H9 (cell line): Measurements from ENCODE around the gene PARD6G. TPM values are rescaled to one million over a fixed set of nuclear protein-coding genes. Genes with fewer than 3 reads are reported as not detected.

Experiments
- DNase-seq: peaks from one replicate; pipeline ENCODE4 v3.0.0-alpha.2; 2017
- H2AFZ ChIP-seq: one replicate; pipeline ENCODE4 v1.6.1; 2013; ENCODE audit warnings: mild to moderate bottlenecking, low read length, control low read depth, moderate library complexity
- H2AK5ac ChIP-seq: 2 replicates; pipeline ENCODE4 v1.6.1; 2013; ENCODE audit warnings: low read length, control low read depth, mixed read lengths; ENCODE audit not compliant: insufficient read length
- H2BK120ac ChIP-seq: one replicate; pipeline ENCODE4 v1.6.1; 2013; ENCODE audit warnings: low read depth, mild to moderate bottlenecking, low read length, control low read depth, inconsistent platforms; ENCODE audit not compliant: poor library complexity, severe bottlenecking
- H2BK12ac ChIP-seq: 2 replicates; pipeline ENCODE4 v1.6.1; 2013; ENCODE audit warnings: low read length, control low read depth, mixed read lengths, low read depth; ENCODE audit not compliant: insufficient read length
- H2BK15ac ChIP-seq: 2 replicates; pipeline ENCODE4 v1.6.1; 2013; ENCODE audit warnings: low read depth, low read length, control low read depth
- H2BK20ac ChIP-seq: one replicate; pipeline ENCODE4 v1.6.1; 2013; ENCODE audit warnings: low read depth, mild to moderate bottlenecking, low read length, control low read depth, inconsistent platforms; ENCODE audit not compliant: poor library complexity, severe bottlenecking
- H2BK5ac ChIP-seq: 2 replicates; pipeline ENCODE4 v1.6.1; 2013; ENCODE audit warnings: low read length, control low read depth, mixed read lengths; ENCODE audit not compliant: insufficient read length
- H3K14ac ChIP-seq: 2 replicates; pipeline ENCODE4 v1.6.1; 2013; ENCODE audit warnings: low read length, control low read depth; ENCODE audit not compliant: insufficient read depth
- H3K18ac ChIP-seq: 2 replicates; pipeline ENCODE4 v1.6.1; 2013; ENCODE audit warnings: low read depth, mild to moderate bottlenecking, mixed read lengths, low read length, control low read depth; ENCODE audit not compliant: insufficient read length
- H3K23ac ChIP-seq: 2 replicates; pipeline ENCODE4 v1.6.1; 2013; ENCODE audit warnings: low read length, control low read depth, mixed read lengths, low read depth; ENCODE audit not compliant: insufficient read length
- H3K23me2 ChIP-seq: 2 replicates; pipeline ENCODE4 v1.6.1; 2013; ENCODE audit warnings: low read depth, mild to moderate bottlenecking, mixed read lengths, low read length, control low read depth; ENCODE audit not compliant: insufficient read length, poor library complexity, severe bottlenecking
- H3K27ac ChIP-seq: 2 replicates; pipeline ENCODE4 v1.5.1; 2013; ENCODE audit warnings: low read length, control low read depth, mixed read lengths, low read depth; ENCODE audit not compliant: insufficient read length
- H3K27me3 ChIP-seq: 2 replicates; pipeline ENCODE4 v1.6.1; 2013; ENCODE audit warnings: low read length, control low read depth, inconsistent platforms; ENCODE audit not compliant: insufficient read depth
- H3K4ac ChIP-seq: 2 replicates; pipeline ENCODE4 v1.6.1; 2013; ENCODE audit warnings: low read depth, mild to moderate bottlenecking, control low read depth, inconsistent platforms, low read length, moderate library complexity
- H3K4me1 ChIP-seq: 2 replicates; pipeline ENCODE4 v1.6.1; 2013; ENCODE audit warnings: low read length, control low read depth, inconsistent platforms; ENCODE audit not compliant: insufficient read depth
- H3K4me2 ChIP-seq: 2 replicates; pipeline ENCODE4 v1.6.1; 2013; ENCODE audit warnings: low read length, control low read depth, mixed read lengths; ENCODE audit not compliant: insufficient read length, insufficient read depth
- H3K56ac ChIP-seq: 2 replicates; pipeline ENCODE4 v1.6.1; 2013; ENCODE audit warnings: low read depth, mild to moderate bottlenecking, mixed read lengths, low read length, control low read depth; ENCODE audit not compliant: insufficient read length
- H3K79me1 ChIP-seq: 2 replicates; pipeline ENCODE4 v1.6.1; 2013; ENCODE audit warnings: low read depth, mild to moderate bottlenecking, moderate library complexity, low read length, control low read depth, inconsistent platforms; ENCODE audit not compliant: insufficient read depth, poor library complexity, severe bottlenecking
- H3K79me2 ChIP-seq: 2 replicates; pipeline ENCODE4 v1.6.1; 2013; ENCODE audit warnings: low read length, control low read depth, inconsistent platforms; ENCODE audit not compliant: insufficient read depth
- H3K9ac ChIP-seq: 2 replicates; pipeline ENCODE4 v1.6.1; 2013; ENCODE audit warnings: low read length, control low read depth, mixed read lengths; ENCODE audit not compliant: insufficient read length; ENCODE audit errors: extremely low read depth
- H3K9me3 ChIP-seq: one replicate; pipeline ENCODE4 v1.6.1; 2013; ENCODE audit warnings: low read depth, low read length, inconsistent platforms; ENCODE audit not compliant: control insufficient read depth
- H3T11ph ChIP-seq: one replicate; pipeline ENCODE4 v1.6.1; 2013; ENCODE audit warnings: mild to moderate bottlenecking, low read length, control low read depth, inconsistent platforms
- H4K20me1 ChIP-seq: one replicate; pipeline ENCODE4 v1.6.1; 2013; ENCODE audit not compliant: control insufficient read depth, insufficient read length, insufficient read depth
- H4K5ac ChIP-seq: 2 replicates; pipeline ENCODE4 v1.6.1; 2013; ENCODE audit warnings: low read depth, mild to moderate bottlenecking, mixed read lengths, low read length, control low read depth; ENCODE audit not compliant: insufficient read length
- H4K8ac ChIP-seq: replicated peaks from 2 replicates; pipeline ENCODE4 v1.6.1; 2013; ENCODE audit warnings: low read length, control low read depth, mixed read lengths, low read depth; ENCODE audit not compliant: insufficient read length
- H4K91ac ChIP-seq: 2 replicates; pipeline ENCODE4 v1.6.1; 2013; ENCODE audit warnings: low read depth, mild to moderate bottlenecking, moderate library complexity, mixed read lengths, low read length, control low read depth; ENCODE audit not compliant: insufficient read length
- H3K27ac Mint-ChIP-seq, 3 experiments: 2 replicates in 2 of 3; 3 replicates in 1 of 3; pipeline ENCODE4 v1.8.0; 2020 to 2021; ENCODE audit warnings: mixed read lengths in 3 of 3, mild to moderate bottlenecking in 1 of 3, moderate library complexity in 1 of 3
- H3K27me3 Mint-ChIP-seq: 2 replicates; pipeline ENCODE4 v1.8.0; 2021; ENCODE audit warnings: low read depth, mild to moderate bottlenecking, moderate library complexity, mixed read lengths
- H3K36me3 Mint-ChIP-seq, 3 experiments: 2 replicates in 2 of 3; 3 replicates in 1 of 3; pipeline ENCODE4 v1.8.0; 2020 to 2021; ENCODE audit warnings: low read depth in 3 of 3, mixed read lengths in 3 of 3; ENCODE audit not compliant: insufficient read depth in 1 of 3
- H3K4me1 Mint-ChIP-seq, 2 experiments: 2 replicates each; pipeline ENCODE4 v1.8.0; 2020; ENCODE audit warnings: mixed read lengths in 2 of 2
- H3K4me3 Mint-ChIP-seq, 2 experiments: 2 replicates in 1 of 2; 3 replicates in 1 of 2; pipeline ENCODE4 v1.8.0; 2020 to 2021; ENCODE audit warnings: mild to moderate bottlenecking in 2 of 2, mixed read lengths in 2 of 2, moderate library complexity in 1 of 2
- H3K9me3 Mint-ChIP-seq, 2 experiments: 2 replicates in 1 of 2; 3 replicates in 1 of 2; pipeline ENCODE4 v1.8.0; 2020; ENCODE audit warnings: mild to moderate bottlenecking in 2 of 2, mixed read lengths in 2 of 2, moderate library complexity in 1 of 2
- WGBS: extraction: QIAGEN DNeasy Blood & Tissue Kit; methylation state at CpG from one replicate; pipeline ENCODE4 v1.1.7; 2013; ENCODE audit warnings: missing lambda C conversion rate, low lambda C conversion rate, mixed read lengths; ENCODE audit not compliant: insufficient read length; ENCODE audit errors: extremely low coverage; 5-methylcytosine and 5-hydroxymethylcytosine counted together
- total RNA-seq: library from RNA; stranded (reverse); gene quantifications from 2 replicates; pipeline ENCODE4 v1.2.1, GENCODE V29; 2021
- TF ChIP-seq, protein P1 (sequence below): fragments of 200-600 bp; sonication (generic); conservative IDR thresholded peaks from 3 replicates; pipeline ENCODE4 v1.8.0; 2021; ENCODE audit warnings: antibody characterized with exemption, mild to moderate bottlenecking

Gene PARD6G
- total RNA-seq, 1 experiment from 2014 or later = 11.2 TPM

DNA sequence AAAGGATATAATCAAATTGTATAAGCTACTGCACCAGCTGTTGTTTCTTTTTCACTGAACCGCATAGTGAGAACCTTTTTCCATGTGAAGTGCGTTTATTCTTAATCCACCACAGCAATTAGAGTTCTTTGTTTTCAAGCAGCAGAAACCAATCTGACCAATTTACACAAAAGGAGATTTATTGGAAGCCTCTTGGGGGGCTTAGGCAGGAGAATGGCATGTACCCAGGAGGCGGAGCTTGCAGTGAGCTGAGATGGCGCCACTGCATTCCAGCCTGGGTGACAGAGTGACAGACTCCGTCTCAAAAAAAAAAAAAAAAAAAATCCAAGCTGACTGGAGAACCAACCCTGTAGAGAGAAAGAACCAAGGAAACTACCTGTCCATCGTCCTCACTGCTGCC, 128.2 kb downstream of the PARD6G start:
- H4K5ac ChIP-seq = no peak overlapping the region
- peaks cover 4% of the 10 kb centered on the region for H3K79me1 ChIP-seq
- peak overlapping the region; percentile 2 to 28; a peak in 2 of 5 replicates for H3K4me3 Mint-ChIP-seq
- no peak overlapping the region for H3K23ac ChIP-seq
- TF ChIP-seq, protein P1, sequence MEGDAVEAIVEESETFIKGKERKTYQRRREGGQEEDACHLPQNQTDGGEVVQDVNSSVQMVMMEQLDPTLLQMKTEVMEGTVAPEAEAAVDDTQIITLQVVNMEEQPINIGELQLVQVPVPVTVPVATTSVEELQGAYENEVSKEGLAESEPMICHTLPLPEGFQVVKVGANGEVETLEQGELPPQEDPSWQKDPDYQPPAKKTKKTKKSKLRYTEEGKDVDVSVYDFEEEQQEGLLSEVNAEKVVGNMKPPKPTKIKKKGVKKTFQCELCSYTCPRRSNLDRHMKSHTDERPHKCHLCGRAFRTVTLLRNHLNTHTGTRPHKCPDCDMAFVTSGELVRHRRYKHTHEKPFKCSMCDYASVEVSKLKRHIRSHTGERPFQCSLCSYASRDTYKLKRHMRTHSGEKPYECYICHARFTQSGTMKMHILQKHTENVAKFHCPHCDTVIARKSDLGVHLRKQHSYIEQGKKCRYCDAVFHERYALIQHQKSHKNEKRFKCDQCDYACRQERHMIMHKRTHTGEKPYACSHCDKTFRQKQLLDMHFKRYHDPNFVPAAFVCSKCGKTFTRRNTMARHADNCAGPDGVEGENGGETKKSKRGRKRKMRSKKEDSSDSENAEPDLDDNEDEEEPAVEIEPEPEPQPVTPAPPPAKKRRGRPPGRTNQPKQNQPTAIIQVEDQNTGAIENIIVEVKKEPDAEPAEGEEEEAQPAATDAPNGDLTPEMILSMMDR = no peak
- no peak overlapping the region for H2AFZ ChIP-seq
- no peaks in the 10 kb centered on the region; a peak in 1 of 5 replicates for H3K9me3 Mint-ChIP-seq
- peak overlapping the region in 2 of 3 experiments; percentile 6 to 98; a peak in 2 of 7 replicates for H3K27ac Mint-ChIP-seq
- H3K4me1 Mint-ChIP-seq = peaks cover 76 to 95% of the 10 kb centered on the region in 2 experiments
- H2BK20ac ChIP-seq = no peak overlapping the region
- H3K9ac ChIP-seq = no peak overlapping the region
- no peak overlapping the region for H3K4me2 ChIP-seq
- H3K14ac ChIP-seq = no peak overlapping the region
- H3K9me3 ChIP-seq = no peaks in the 10 kb centered on the region
- no peak overlapping the region for H4K91ac ChIP-seq
- H2BK15ac ChIP-seq = no peak overlapping the region
- H2BK5ac ChIP-seq = no peak overlapping the region
- no peak overlapping the region for H3K56ac ChIP-seq
- peaks cover 46 to 57% (median 48%) of the 10 kb centered on the region in 3 experiments for H3K36me3 Mint-ChIP-seq
- H2AK5ac ChIP-seq = no peak overlapping the region
- 0 out of 2 replicates have a peak, but pooled peaks cover 3% of the 10 kb centered on the region for H3K4me1 ChIP-seq
- H3K23me2 ChIP-seq = no peaks in the 10 kb centered on the region
- no peak overlapping the region for H3T11ph ChIP-seq
- no peak overlapping the region for H2BK12ac ChIP-seq
- no CpG with 5 or more reads among the region's 6 CpGs for WGBS
- H3K27me3 ChIP-seq = no peaks in the 10 kb centered on the region
- no peak overlapping the region for H3K18ac ChIP-seq
- peaks cover 36% of the 10 kb centered on the region for H3K79me2 ChIP-seq
- H3K4ac ChIP-seq = no peak overlapping the region
- H3K27me3 Mint-ChIP-seq = no peaks in the 10 kb centered on the region
- no peak for DNase-seq
- H4K8ac ChIP-seq = no peak overlapping the region
- no peak overlapping the region for H2BK120ac ChIP-seq
- no peak overlapping the region for H3K27ac ChIP-seq
- H4K20me1 ChIP-seq = no peaks in the 10 kb centered on the region
